ENCODE measurements around the gene SLC34A3. TPM values are rescaled to one million over a fixed set of nuclear protein-coding genes. Genes with fewer than 3 reads are reported as not detected.

Gene SLC34A3
- total and polyA plus RNA-seq, 2 of the 8 experiments (the other 6 are each of a cell fraction or from before 2014, with no cell fraction given): 0.08 TPM; not detected in 1

DNA sequence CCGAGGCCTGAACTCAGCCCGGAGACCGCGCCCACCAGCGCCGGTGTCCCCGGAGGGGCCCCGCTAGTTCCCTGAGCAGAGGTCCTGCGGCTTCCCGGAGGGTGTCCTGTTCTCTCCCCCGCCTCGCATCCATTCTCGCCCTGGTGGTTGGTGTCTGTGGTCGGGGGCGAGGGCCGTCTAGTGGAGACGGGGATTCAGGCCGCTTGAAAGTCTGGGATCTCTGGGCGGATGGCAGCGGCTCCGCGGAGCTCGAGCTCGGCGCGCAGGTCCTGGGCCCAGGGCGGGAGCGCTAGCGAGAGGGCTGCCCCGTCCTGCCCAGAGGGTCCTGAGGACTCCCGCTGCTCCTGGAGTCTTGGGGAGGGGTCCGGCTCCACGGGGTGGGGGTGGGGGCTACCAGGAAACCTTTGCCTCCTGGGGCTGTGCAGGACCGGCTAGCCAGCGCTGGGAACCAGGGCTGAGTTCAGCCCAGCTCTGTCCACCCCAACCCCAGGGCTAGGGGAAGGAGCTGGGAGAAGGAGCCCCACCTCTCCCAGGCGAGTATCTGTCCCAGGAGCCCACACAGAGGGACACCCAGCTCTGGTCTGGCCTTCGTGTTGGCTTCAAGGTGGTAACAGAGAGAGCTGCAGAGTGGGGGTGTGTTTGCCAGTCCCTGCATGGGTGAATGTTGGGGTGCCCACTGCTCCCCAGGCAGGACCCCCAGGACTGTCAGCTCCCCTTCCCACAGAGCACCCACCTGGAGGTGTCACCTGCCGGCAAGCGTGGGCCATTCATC, 50.8 kb downstream of the SLC34A3 start:
- H3K36me3 ChIP-seq (ENCODE audit: control insufficient read depth in 2 of 4, insufficient read depth in 4 of 4, low read length in 3 of 4): peaks cover 0 to 12% (median 0%) of the 10 kb centered on the region in 4 experiments; a peak in 2 of 8 replicates
- H3K23me2 ChIP-seq (ENCODE audit: low read depth, low read length): peaks cover 11% of the 10 kb centered on the region; the same call in 1 of the 2 replicates
- H3K27ac ChIP-seq (ENCODE audit: low read depth, low read length): no peak overlapping the region
- no peak overlapping the region for H3K14ac ChIP-seq (ENCODE audit: insufficient read length)
- H2BK120ac ChIP-seq (replicated peaks; ENCODE audit: low read depth, low read length): no peak overlapping the region
- no peak overlapping the region; the same call in 1 of the 2 replicates for H2BK15ac ChIP-seq (ENCODE audit: low read length)
- H2BK20ac ChIP-seq (ENCODE audit: low read length): no peak overlapping the region
- H3K4me1 ChIP-seq (replicated peaks in 1 of 4; ENCODE audit: control insufficient read depth in 3 of 4, insufficient read depth in 4 of 4, low read length in 3 of 4): peaks cover 0 to 18% (median 14%) of the 10 kb centered on the region in 4 experiments; a peak in 6 of 7 replicates
- FAIRE-seq: no peak
- peaks cover 0 to 8% of the 10 kb centered on the region in 2 experiments for H4K20me1 ChIP-seq (replicated peaks in 1 of 2; ENCODE audit: control insufficient read depth in 1 of 2, insufficient read depth in 2 of 2, low read length in 2 of 2)
- H3K4me3 ChIP-seq (ENCODE audit: extremely low read depth in 1 of 4, insufficient read depth in 2 of 4, low read depth in 3 of 4, low read length in 4 of 4): peak overlapping the region; percentile 42 to 75 (median 54)
- H3K4ac ChIP-seq (replicated peaks; ENCODE audit: insufficient read length, low read depth, low read length): peak overlapping the region; percentile 78
- H3K79me2 ChIP-seq (ENCODE audit: control insufficient read depth in 1 of 2, insufficient read depth in 2 of 2, low read length in 2 of 2): no peaks in the 10 kb centered on the region
- H4K91ac ChIP-seq (replicated peaks; ENCODE audit: insufficient read length, low read length): no peak overlapping the region
- peaks cover 2 to 27% (median 14%) of the 10 kb centered on the region in 4 experiments; a peak in 6 of 7 replicates for H3K27me3 ChIP-seq (replicated peaks in 1 of 4; ENCODE audit: control insufficient read depth in 3 of 4, extremely low read depth in 1 of 4, insufficient read depth in 3 of 4, low read length in 3 of 4)
- no peak overlapping the region for H4K5ac ChIP-seq (ENCODE audit: insufficient read length, low read depth, low read length)
- H3K9me3 ChIP-seq (ENCODE audit: insufficient read depth in 2 of 2, low read depth in 1 of 2, low read length in 1 of 2): no peaks in the 10 kb centered on the region; a peak in 1 of 4 replicates
- H2BK12ac ChIP-seq (ENCODE audit: low read depth, low read length): no peak overlapping the region
- WGBS, 2 experiments (ENCODE audit: extremely low coverage in 1 of 2, insufficient coverage in 1 of 2, insufficient read length in 1 of 2, insufficient replicate concordance in 2 of 2, low coverage in 1 of 2, low lambda C conversion rate in 2 of 2, missing lambda C conversion rate in 1 of 2): 7% methylated on average over 27 of the region's 39 CpGs; no CpG with 5 or more reads in 1 of the 2 experiments
- H2AFZ ChIP-seq (ENCODE audit: low read length): no peak overlapping the region
- H3K23ac ChIP-seq (ENCODE audit: insufficient read length): no peak overlapping the region
- H3K4me2 ChIP-seq (ENCODE audit: insufficient read depth in 1 of 2, low read depth in 2 of 2, low read length in 2 of 2): peak overlapping the region; percentile 77 to 89
- H4K8ac ChIP-seq (ENCODE audit: extremely low read depth, insufficient read depth, low read length): 0 out of 2 replicates have a peak overlapping the region, but pooled peaks have one; percentile 16
- H3K9ac ChIP-seq (replicated peaks in 1 of 4; ENCODE audit: extremely low read depth in 1 of 4, low read depth in 3 of 4, low read length in 3 of 4): no peak overlapping the region
- H2AK5ac ChIP-seq (ENCODE audit: low read depth, low read length): no peak overlapping the region
- H3K56ac ChIP-seq (replicated peaks; ENCODE audit: insufficient read length, low read depth, low read length): no peak overlapping the region
- H3K18ac ChIP-seq (ENCODE audit: extremely low read depth, low read length): peak overlapping the region; percentile 71
- DNase-seq (ENCODE audit: low read depth in 1 of 2, low spot score in 2 of 2): peak in 1 of 2 experiments; percentile 80
- CTCF ChIA-PET (ENCODE audit: partially characterized antibody): interaction anchor here (0.7 to 3.8 kb wide), 14 partner anchors 9 to 1208 kb away, joined by 3 to 19 read pairs (median 4); partner anchors contain the start of gene NRARP
- no peaks in the 10 kb centered on the region; the same call in 1 of the 2 replicates for H3K79me1 ChIP-seq (ENCODE audit: low read depth, low read length)
- POLR2A ChIA-PET (ENCODE audit: partially characterized antibody): interaction anchor here (0.6 to 2.0 kb wide), 14 partner anchors 8 to 80 kb away, joined by 3 to 6 read pairs (median 4); partner anchors contain the start of genes CYSRT1, NELFB, NRARP and TUBB4B
- H2BK5ac ChIP-seq (ENCODE audit: low read depth, low read length): no peak overlapping the region
- no peak for TF ChIP-seq TEAD4 (IDR thresholded peaks at IDR 0.05; ENCODE audit: low read depth, low read length)
- no peak for TF ChIP-seq FOSL1 (IDR thresholded peaks at IDR 0.05; ENCODE audit: insufficient read depth, low read depth, low read length)
- TF ChIP-seq TCF12 (IDR thresholded peaks at IDR 0.05; ENCODE audit: low read depth, low read length): no peak

Data from H1 (cell line).